ENCODE measurements around the gene ECPAS. TPM values are rescaled to one million over a fixed set of nuclear protein-coding genes. Genes with fewer than 3 reads are reported as not detected.

Gene ECPAS
- total RNA-seq, 1 experiment from 2014 or later, result 106 TPM

- no peaks in the 10 kb centered on the region for H3K9me3 ChIP-seq (ENCODE audit: control insufficient read depth, low read depth, low read length)
- no peak overlapping the region for H3K4ac ChIP-seq (ENCODE audit: low read depth, low read length)
- no peak overlapping the region for H4K8ac ChIP-seq (replicated peaks; ENCODE audit: insufficient read length, low read depth, low read length)
- no peak overlapping the region for H3T11ph ChIP-seq (ENCODE audit: low read length)
- H2BK5ac ChIP-seq (ENCODE audit: insufficient read length, low read length), result no peak overlapping the region
- H4K91ac ChIP-seq (ENCODE audit: insufficient read length, low read depth, low read length), result no peak overlapping the region
- no peak overlapping the region for H2AFZ ChIP-seq (ENCODE audit: low read length)
- H3K27me3 Mint-ChIP-seq (ENCODE audit: low read depth), result no peaks in the 10 kb centered on the region
- H3K27ac Mint-ChIP-seq, result no peak overlapping the region
- no peak overlapping the region for H3K56ac ChIP-seq (ENCODE audit: insufficient read length, low read depth, low read length)
- H3K23ac ChIP-seq (ENCODE audit: insufficient read length, low read depth, low read length), result no peak overlapping the region
- no peak overlapping the region for H2BK120ac ChIP-seq (ENCODE audit: low read depth, low read length, poor library complexity, severe bottlenecking)
- no peak overlapping the region for H4K5ac ChIP-seq (ENCODE audit: insufficient read length, low read depth, low read length)
- H3K36me3 Mint-ChIP-seq (ENCODE audit: insufficient read depth in 1 of 3, low read depth in 3 of 3), result peaks cover 18 to 30% (median 24%) of the 10 kb centered on the region in 3 experiments; a peak in 6 of 7 replicates
- no peaks in the 10 kb centered on the region for H3K79me2 ChIP-seq (ENCODE audit: insufficient read depth, low read length)
- H2BK12ac ChIP-seq (ENCODE audit: insufficient read length, low read depth, low read length), result no peak overlapping the region
- no peaks in the 10 kb centered on the region for H4K20me1 ChIP-seq (ENCODE audit: control insufficient read depth, insufficient read depth, insufficient read length)
- H3K9me3 Mint-ChIP-seq, result no peaks in the 10 kb centered on the region
- no peak overlapping the region for H3K4me2 ChIP-seq (ENCODE audit: insufficient read depth, insufficient read length, low read length)
- no peak overlapping the region for H2BK15ac ChIP-seq (ENCODE audit: low read depth, low read length)
- no peaks in the 10 kb centered on the region for H3K4me1 Mint-ChIP-seq
- DNase-seq, result no peak
- no peak overlapping the region for H3K27ac ChIP-seq (ENCODE audit: insufficient read length, low read depth, low read length)
- H2AK5ac ChIP-seq (ENCODE audit: insufficient read length, low read length), result no peak overlapping the region
- H3K4me1 ChIP-seq (ENCODE audit: insufficient read depth, low read length), result no peaks in the 10 kb centered on the region
- H3K14ac ChIP-seq (ENCODE audit: insufficient read depth, low read length), result no peak overlapping the region
- no peaks in the 10 kb centered on the region for H3K27me3 ChIP-seq (ENCODE audit: insufficient read depth, low read length)
- no peaks in the 10 kb centered on the region for H3K23me2 ChIP-seq (ENCODE audit: insufficient read length, low read depth, low read length, poor library complexity, severe bottlenecking)
- H3K18ac ChIP-seq (ENCODE audit: insufficient read length, low read depth, low read length), result no peak overlapping the region
- no peak overlapping the region for H2BK20ac ChIP-seq (ENCODE audit: low read depth, low read length, poor library complexity, severe bottlenecking)
- no peak overlapping the region for H3K4me3 Mint-ChIP-seq
- no peak for TF ChIP-seq CTCF (conservative IDR thresholded peaks at IDR 0.05)
- WGBS (ENCODE audit: extremely low coverage, insufficient read length, low lambda C conversion rate), result no CpG with 5 or more reads among the region's 3 CpGs
- H3K79me1 ChIP-seq (ENCODE audit: insufficient read depth, low read depth, low read length, poor library complexity, severe bottlenecking), result no peaks in the 10 kb centered on the region
- no peak overlapping the region for H3K9ac ChIP-seq (ENCODE audit: extremely low read depth, insufficient read length, low read length)
These were observed 97.8 kb downstream of the ECPAS start for GRCh38 chr9:111386386-111386785.
